ENCODE data around the gene ADGRG6.

ADGRG6 gene

DNA sequence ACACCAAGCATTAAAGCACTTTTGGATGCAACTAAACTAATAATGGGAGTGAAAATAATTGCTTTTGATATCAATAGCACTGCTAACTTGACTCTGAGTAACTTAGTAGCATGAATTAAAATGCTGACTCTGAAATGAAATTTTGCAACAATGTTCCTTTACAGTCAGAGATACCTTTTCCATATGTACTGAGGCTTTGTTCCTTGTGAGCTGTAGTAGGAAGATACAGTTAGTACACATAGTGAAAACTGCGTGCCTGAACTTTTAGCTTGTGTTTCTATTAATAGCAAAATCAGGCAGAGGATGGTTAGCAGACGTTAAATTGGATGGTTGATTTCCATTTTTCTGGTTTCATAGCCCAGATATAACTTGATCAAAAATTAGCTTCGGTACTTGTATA, 18.6 kb downstream of the ADGRG6 start:
- CTCF ChIA-PET, result interaction anchor here (1.8 kb wide), 1 partner anchor 9 kb away, joined by 5 read pairs; no protein-coding TSS in a partner anchor
- Histone ChIP-seq H3K9me3 (ENCODE audit: control extremely low read depth in 1 of 5, control insufficient read depth in 4 of 5, insufficient read depth in 2 of 5, low read depth in 1 of 5, low read length in 4 of 5) (no peaks in the 10 kb centered on the region), H3K27ac (ENCODE audit: insufficient read depth in 1 of 2, low read depth in 1 of 2, low read length in 2 of 2, poor library complexity in 1 of 2, severe bottlenecking in 2 of 2) (no peak overlapping the region), H3K4me1 (ENCODE audit: control extremely low read depth in 1 of 4, control insufficient read depth in 4 of 4, insufficient read depth in 4 of 4, low read length in 3 of 4) (peaks cover 0 to 7% (median 0%) of the 10 kb centered on the region in 4 experiments), H3K27me3 (replicated peaks in 2 of 5; ENCODE audit: control insufficient read depth in 4 of 5, insufficient read depth in 5 of 5, low read length in 4 of 5) (no peaks in the 10 kb centered on the region), H3K4me3 (ENCODE audit: control insufficient read depth in 1 of 7, extremely low read depth in 1 of 7, insufficient read depth in 4 of 7, low read depth in 2 of 7, low read length in 6 of 7) (no peak overlapping the region), H3K36me3 (ENCODE audit: control insufficient read depth in 4 of 4, insufficient read depth in 4 of 4, low read length in 3 of 4) (no peaks in the 10 kb centered on the region)
- POLR2A ChIA-PET, result no interaction called here
- DNase-seq, result no peak
- 100% methylated on average over 2 of the region's 3 CpGs for WGBS (ENCODE audit: insufficient coverage)

DNA sequence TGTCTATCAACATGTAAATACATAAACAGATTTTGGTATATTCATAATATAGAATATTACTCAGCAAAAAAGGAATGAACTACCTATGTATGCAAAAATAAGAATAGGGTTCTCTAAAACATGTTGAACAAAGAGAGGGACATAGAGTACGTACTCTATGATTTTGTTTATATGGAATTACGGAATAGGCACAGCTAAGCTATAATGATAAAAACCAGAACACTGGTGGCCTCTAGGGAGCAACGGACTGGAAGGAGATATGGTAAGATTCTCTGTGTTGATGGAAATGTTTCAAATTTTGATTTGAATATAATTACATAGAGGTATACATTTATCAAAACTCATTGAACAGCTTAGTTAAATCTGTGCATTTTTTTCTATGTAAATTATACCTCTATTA, 19.6 kb downstream of the ADGRG6 start:
- Histone ChIP-seq H3K9me3 (ENCODE audit: control extremely low read depth in 1 of 5, control insufficient read depth in 4 of 5, insufficient read depth in 2 of 5, low read depth in 1 of 5, low read length in 4 of 5) (no peaks in the 10 kb centered on the region), H3K4me3 (ENCODE audit: control insufficient read depth in 1 of 7, extremely low read depth in 1 of 7, insufficient read depth in 4 of 7, low read depth in 2 of 7, low read length in 6 of 7) (no peak overlapping the region), H3K36me3 (ENCODE audit: control insufficient read depth in 4 of 4, insufficient read depth in 4 of 4, low read length in 3 of 4) (no peaks in the 10 kb centered on the region), H3K27me3 (replicated peaks in 2 of 5; ENCODE audit: control insufficient read depth in 4 of 5, insufficient read depth in 5 of 5, low read length in 4 of 5) (no peaks in the 10 kb centered on the region), H3K4me1 (ENCODE audit: control extremely low read depth in 1 of 4, control insufficient read depth in 4 of 4, insufficient read depth in 4 of 4, low read length in 3 of 4) (peaks cover 0 to 7% (median 0%) of the 10 kb centered on the region in 4 experiments), H3K27ac (ENCODE audit: insufficient read depth in 1 of 2, low read depth in 1 of 2, low read length in 2 of 2, poor library complexity in 1 of 2, severe bottlenecking in 2 of 2) (no peak overlapping the region)
- 100% methylated on average over 1 of the region's 3 CpGs for WGBS (ENCODE audit: insufficient coverage)
- ChIA-PET POLR2A (no interaction called here), CTCF (interaction anchor here (0.8 kb wide), 1 partner anchor 165 kb away, joined by 3 read pairs; no protein-coding TSS in a partner anchor)
- DNase-seq, result no peak

DNA sequence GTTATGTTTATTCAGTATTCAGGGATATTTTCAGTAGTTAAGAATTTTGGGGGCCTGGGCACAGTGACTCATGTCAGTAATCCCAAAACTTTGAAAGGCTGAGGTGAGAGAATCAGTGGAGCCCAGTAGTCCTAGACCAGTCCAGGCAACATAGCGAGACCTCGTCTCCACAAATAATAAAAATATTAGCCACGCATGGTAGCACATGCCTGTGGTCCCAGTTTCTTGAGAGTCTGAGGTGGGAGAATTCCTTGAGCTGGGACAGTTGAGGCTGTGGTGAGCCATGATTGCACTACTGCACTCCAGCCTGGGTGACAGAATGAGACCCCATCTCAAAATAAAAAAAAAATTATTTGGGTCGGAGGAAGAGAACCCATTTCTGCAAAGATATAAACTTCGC, 20.3 kb downstream of the ADGRG6 start:
- H3K4me3 ChIP-seq (ENCODE audit: control insufficient read depth in 1 of 7, extremely low read depth in 1 of 7, insufficient read depth in 4 of 7, low read depth in 2 of 7, low read length in 6 of 7), result no peak overlapping the region
- H3K4me1 ChIP-seq (ENCODE audit: control extremely low read depth in 1 of 4, control insufficient read depth in 4 of 4, insufficient read depth in 4 of 4, low read length in 3 of 4), result peaks cover 0 to 6% (median 0%) of the 10 kb centered on the region in 4 experiments
- no peak for DNase-seq
- POLR2A ChIA-PET, result no interaction called here
- H3K9me3 ChIP-seq (ENCODE audit: control extremely low read depth in 1 of 5, control insufficient read depth in 4 of 5, insufficient read depth in 2 of 5, low read depth in 1 of 5, low read length in 4 of 5), result no peaks in the 10 kb centered on the region
- 100% methylated on average over 3 of the region's 5 CpGs for WGBS (ENCODE audit: insufficient coverage)
- H3K27me3 ChIP-seq (replicated peaks in 2 of 5; ENCODE audit: control insufficient read depth in 4 of 5, insufficient read depth in 5 of 5, low read length in 4 of 5), result no peaks in the 10 kb centered on the region
- CTCF ChIA-PET, result interaction anchor here (0.8 kb wide), 1 partner anchor 166 kb away, joined by 3 read pairs; no protein-coding TSS in a partner anchor
- no peaks in the 10 kb centered on the region for H3K36me3 ChIP-seq (ENCODE audit: control insufficient read depth in 4 of 4, insufficient read depth in 4 of 4, low read length in 3 of 4)
- no peak overlapping the region for H3K27ac ChIP-seq (ENCODE audit: insufficient read depth in 1 of 2, low read depth in 1 of 2, low read length in 2 of 2, poor library complexity in 1 of 2, severe bottlenecking in 2 of 2)

DNA sequence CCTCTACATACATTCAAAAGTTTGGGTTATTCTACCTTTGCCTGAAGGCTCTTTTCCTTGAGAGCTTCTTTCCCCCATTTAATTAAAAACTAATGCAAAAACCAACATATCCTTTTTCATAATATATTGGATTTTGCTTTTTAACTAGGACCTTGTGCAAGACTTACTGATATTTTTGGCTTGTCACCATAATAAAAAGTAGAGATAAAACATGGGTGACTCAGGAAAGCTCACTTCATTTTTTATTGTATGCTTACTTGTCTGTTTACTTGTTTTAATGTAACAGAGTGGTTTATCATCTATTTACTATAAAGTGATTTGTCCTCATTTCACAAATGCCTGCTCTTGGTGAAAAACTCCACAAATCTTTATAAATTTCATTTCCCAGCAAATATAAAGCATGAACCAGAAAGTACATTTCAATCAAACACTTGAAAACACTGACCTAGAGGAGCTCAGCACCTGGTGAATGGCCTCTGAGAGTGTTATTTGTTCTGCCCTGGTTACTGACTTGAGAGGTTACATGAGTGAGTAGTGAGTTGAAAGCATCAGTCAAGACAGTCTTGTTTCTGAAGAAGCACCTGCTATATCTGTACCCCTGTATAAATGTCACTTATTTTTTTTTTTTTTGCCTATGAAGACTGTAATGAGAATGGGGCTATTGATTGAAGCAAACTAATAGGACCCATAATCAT, 20.8 kb downstream of the ADGRG6 start:
- Histone ChIP-seq H3K36me3 (ENCODE audit: control insufficient read depth in 4 of 4, insufficient read depth in 4 of 4, low read length in 3 of 4) (no peaks in the 10 kb centered on the region), H3K4me1 (ENCODE audit: control extremely low read depth in 1 of 4, control insufficient read depth in 4 of 4, insufficient read depth in 4 of 4, low read length in 3 of 4) (peaks cover 0 to 5% (median 0%) of the 10 kb centered on the region in 4 experiments), H3K27ac (ENCODE audit: insufficient read depth in 1 of 2, low read depth in 1 of 2, low read length in 2 of 2, poor library complexity in 1 of 2, severe bottlenecking in 2 of 2) (no peak overlapping the region), H3K27me3 (replicated peaks in 2 of 5; ENCODE audit: control insufficient read depth in 4 of 5, insufficient read depth in 5 of 5, low read length in 4 of 5) (no peaks in the 10 kb centered on the region), H3K4me3 (ENCODE audit: control insufficient read depth in 1 of 7, extremely low read depth in 1 of 7, insufficient read depth in 4 of 7, low read depth in 2 of 7, low read length in 6 of 7) (no peak overlapping the region), H3K9me3 (ENCODE audit: control extremely low read depth in 1 of 5, control insufficient read depth in 4 of 5, insufficient read depth in 2 of 5, low read depth in 1 of 5, low read length in 4 of 5) (no peaks in the 10 kb centered on the region)
- ChIA-PET POLR2A (no interaction called here), CTCF (no interaction called here)
- no peak for DNase-seq

DNA sequence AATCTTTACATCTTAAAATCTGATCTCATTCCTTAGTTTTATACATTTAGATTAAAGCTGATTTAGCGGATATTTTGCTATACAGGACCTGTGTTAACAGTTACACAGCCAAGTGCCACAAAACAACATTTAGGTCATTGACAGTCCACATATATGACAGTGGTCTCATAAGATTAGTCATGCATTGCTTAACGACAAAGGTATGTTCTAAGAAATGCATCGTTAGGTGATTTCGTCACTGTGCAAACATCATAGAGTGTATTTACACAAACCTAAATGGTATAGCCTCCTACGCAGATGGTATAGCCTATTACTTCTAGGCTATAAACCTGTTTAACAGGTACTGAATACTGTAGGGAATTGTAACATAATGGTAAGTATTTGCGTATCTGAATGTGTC, 21.6 kb downstream of the ADGRG6 start:
- H3K9me3 ChIP-seq (ENCODE audit: control extremely low read depth in 1 of 5, control insufficient read depth in 4 of 5, insufficient read depth in 2 of 5, low read depth in 1 of 5, low read length in 4 of 5), result no peaks in the 10 kb centered on the region
- peaks cover 0 to 5% (median 0%) of the 10 kb centered on the region in 4 experiments for H3K4me1 ChIP-seq (ENCODE audit: control extremely low read depth in 1 of 4, control insufficient read depth in 4 of 4, insufficient read depth in 4 of 4, low read length in 3 of 4)
- 100% methylated on average over 1 of the region's 6 CpGs for whole genome bisulfite sequencing (ENCODE audit: insufficient coverage)
- POLR2A ChIA-PET, result no interaction called here
- CTCF ChIA-PET, result no interaction called here
- H3K36me3 ChIP-seq (ENCODE audit: control insufficient read depth in 4 of 4, insufficient read depth in 4 of 4, low read length in 3 of 4), result no peaks in the 10 kb centered on the region
- no peak overlapping the region for H3K27ac ChIP-seq (ENCODE audit: insufficient read depth in 1 of 2, low read depth in 1 of 2, low read length in 2 of 2, poor library complexity in 1 of 2, severe bottlenecking in 2 of 2)
- no peaks in the 10 kb centered on the region for H3K27me3 ChIP-seq (replicated peaks in 2 of 5; ENCODE audit: control insufficient read depth in 4 of 5, insufficient read depth in 5 of 5, low read length in 4 of 5)
- DNase-seq, result no peak
- no peak overlapping the region for H3K4me3 ChIP-seq (ENCODE audit: control insufficient read depth in 1 of 7, extremely low read depth in 1 of 7, insufficient read depth in 4 of 7, low read depth in 2 of 7, low read length in 6 of 7)

DNA sequence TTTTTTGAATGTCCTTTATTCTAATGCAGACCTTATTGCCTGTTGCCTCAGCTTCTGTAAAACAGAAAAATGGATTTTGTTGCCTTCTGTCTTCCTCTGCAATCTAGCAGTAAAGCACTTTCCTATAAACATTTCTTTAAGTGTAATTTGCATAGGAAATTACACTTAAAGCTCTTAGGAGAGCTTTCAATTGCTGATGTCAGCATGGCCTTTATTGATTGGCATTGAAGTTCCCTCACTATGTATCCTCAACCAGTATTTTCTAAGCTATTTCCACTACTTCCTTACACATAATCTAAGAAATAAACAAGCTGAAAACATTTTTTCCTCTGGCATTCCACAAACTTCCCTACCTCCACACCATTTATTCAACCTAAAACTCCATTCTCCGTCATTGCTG, 22.3 kb downstream of the ADGRG6 start:
- CTCF ChIA-PET, result no interaction called here

DNA sequence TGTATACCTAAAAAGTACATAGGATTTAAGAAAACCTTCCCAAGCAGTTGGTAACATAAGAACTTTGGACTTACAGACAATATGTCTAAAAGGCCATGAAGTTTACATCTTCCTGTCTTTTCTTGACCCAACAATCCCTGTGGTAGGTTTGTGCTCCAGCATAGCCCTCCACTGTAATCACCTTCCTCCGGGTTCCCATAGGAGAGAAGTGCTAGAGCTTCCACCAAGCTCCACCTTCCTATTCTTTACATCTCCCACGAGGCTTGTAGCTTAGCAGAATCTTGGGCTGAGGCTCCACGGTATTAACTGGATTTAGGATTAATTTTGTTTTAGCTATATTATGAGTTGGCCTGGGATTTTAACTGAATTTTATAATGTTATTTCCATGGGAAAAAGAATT, 23.3 kb downstream of the ADGRG6 start:
- CTCF ChIA-PET, result no interaction called here
- Histone ChIP-seq H3K27me3 (replicated peaks in 2 of 5; ENCODE audit: control insufficient read depth in 4 of 5, insufficient read depth in 5 of 5, low read length in 4 of 5) (no peaks in the 10 kb centered on the region), H3K27ac (ENCODE audit: insufficient read depth in 1 of 2, low read depth in 1 of 2, low read length in 2 of 2, poor library complexity in 1 of 2, severe bottlenecking in 2 of 2) (no peak overlapping the region), H3K36me3 (ENCODE audit: control insufficient read depth in 4 of 4, insufficient read depth in 4 of 4, low read length in 3 of 4) (no peaks in the 10 kb centered on the region), H3K9me3 (ENCODE audit: control extremely low read depth in 1 of 5, control insufficient read depth in 4 of 5, insufficient read depth in 2 of 5, low read depth in 1 of 5, low read length in 4 of 5) (no peaks in the 10 kb centered on the region), H3K4me3 (ENCODE audit: control insufficient read depth in 1 of 7, extremely low read depth in 1 of 7, insufficient read depth in 4 of 7, low read depth in 2 of 7, low read length in 6 of 7) (no peak overlapping the region), H3K4me1 (ENCODE audit: control extremely low read depth in 1 of 4, control insufficient read depth in 4 of 4, insufficient read depth in 4 of 4, low read length in 3 of 4) (peaks cover 0 to 3% (median 2%) of the 10 kb centered on the region in 4 experiments)
- 100% methylated on average over 1 of the region's 3 CpGs for whole genome bisulfite sequencing (ENCODE audit: insufficient coverage)
- POLR2A ChIA-PET, result no interaction called here
- DNase-seq, result no peak

More for the DNA sequence above, 22.3 kb downstream of the ADGRG6 start:
- POLR2A ChIA-PET, result no interaction called here
- Histone ChIP-seq H3K9me3 (ENCODE audit: control extremely low read depth in 1 of 5, control insufficient read depth in 4 of 5, insufficient read depth in 2 of 5, low read depth in 1 of 5, low read length in 4 of 5) (no peaks in the 10 kb centered on the region), H3K4me3 (ENCODE audit: control insufficient read depth in 1 of 7, extremely low read depth in 1 of 7, insufficient read depth in 4 of 7, low read depth in 2 of 7, low read length in 6 of 7) (no peak overlapping the region), H3K4me1 (ENCODE audit: control extremely low read depth in 1 of 4, control insufficient read depth in 4 of 4, insufficient read depth in 4 of 4, low read length in 3 of 4) (no peaks in the 10 kb centered on the region), H3K36me3 (ENCODE audit: control insufficient read depth in 4 of 4, insufficient read depth in 4 of 4, low read length in 3 of 4) (no peaks in the 10 kb centered on the region), H3K27me3 (replicated peaks in 2 of 5; ENCODE audit: control insufficient read depth in 4 of 5, insufficient read depth in 5 of 5, low read length in 4 of 5) (no peaks in the 10 kb centered on the region), H3K27ac (ENCODE audit: insufficient read depth in 1 of 2, low read depth in 1 of 2, low read length in 2 of 2, poor library complexity in 1 of 2, severe bottlenecking in 2 of 2) (no peak overlapping the region)
- DNase-seq, result no peak
- WGBS (ENCODE audit: insufficient coverage), result no CpG with 5 or more reads among the region's 1 CpG

Data from common myeloid progenitor, CD34-positive (primary cell).